Measurements from ENCODE around the gene ADGRB3. TPM values are rescaled to one million over a fixed set of nuclear protein-coding genes. Genes with fewer than 3 reads are reported as not detected.
"Not testable (repeated sequence)": the region's sequence is repeated elsewhere in the genome, so short reads cannot be mapped to it uniquely, and the experiment has no call there.

The ADGRB3 gene
- total RNA-seq, 3 donors from 2014 or later, result 1.1 to 2.3 (median 1.2) TPM

DNA sequence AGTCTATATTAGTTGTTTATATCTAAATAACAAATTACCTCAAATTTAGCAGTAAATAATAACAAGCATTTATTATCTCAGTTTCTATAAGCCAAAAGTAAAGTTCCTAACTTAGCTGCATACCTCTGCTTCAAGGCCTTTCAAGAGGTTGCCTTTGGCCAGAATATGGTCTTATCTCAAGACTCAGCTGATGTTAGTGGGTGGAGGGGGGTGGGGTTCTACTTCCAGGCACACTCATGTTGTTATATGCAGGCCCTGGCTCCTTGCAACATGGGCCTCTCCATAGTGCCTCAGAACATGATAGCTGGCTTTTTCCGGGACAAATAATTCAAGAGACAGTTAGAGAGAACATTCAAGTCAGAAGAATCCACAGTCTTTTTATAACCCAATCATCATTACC, 266.0 kb downstream of the ADGRB3 start:
- intact Hi-C loops (cut with DNase I; ENCODE audit: low total_unique reads), result no loop called here

GRCh38 chr6:68911334-68911733, 276.3 kb downstream of the ADGRB3 start:
- no peak overlapping the region for H3K27ac ChIP-seq
- H3K27me3 ChIP-seq, result no peaks in the 10 kb centered on the region
- intact Hi-C loops (cut with DNase I; ENCODE audit: low total_unique reads), result no loop called here
- H3K36me3 ChIP-seq, result no peaks in the 10 kb centered on the region
- DNase-seq (ENCODE audit: low spot score in 2 of 2), result no peak
- H3K4me3 ChIP-seq, result no peak overlapping the region
- TF ChIP-seq CTCF (IDR thresholded peaks at IDR 0.05) (no peak), POLR2A (IDR thresholded peaks at IDR 0.05) (no peak), POLR2AphosphoS5 (IDR thresholded peaks at IDR 0.05) (no peak)
- H3K9me3 ChIP-seq, result no peaks in the 10 kb centered on the region
- H3K4me1 ChIP-seq, result no peaks in the 10 kb centered on the region

More for the DNA sequence above, 266.0 kb downstream of the ADGRB3 start:
- no peak overlapping the region for H3K27ac ChIP-seq
- H3K4me3 ChIP-seq, result no peak overlapping the region
- no peaks in the 10 kb centered on the region for H3K36me3 ChIP-seq
- no peaks in the 10 kb centered on the region for H3K27me3 ChIP-seq
- DNase-seq (ENCODE audit: low spot score in 2 of 2), result no peak
- no peak for TF ChIP-seq CTCF (IDR thresholded peaks at IDR 0.05)
- TF ChIP-seq POLR2AphosphoS5 (IDR thresholded peaks at IDR 0.05), result no peak
- TF ChIP-seq POLR2A (IDR thresholded peaks at IDR 0.05), result no peak
- no peaks in the 10 kb centered on the region for H3K9me3 ChIP-seq
- no peaks in the 10 kb centered on the region for H3K4me1 ChIP-seq

GRCh38 chr6:68911811-68912210, 276.7 kb downstream of the ADGRB3 start:
- intact Hi-C loops (cut with DNase I; ENCODE audit: low total_unique reads), result no loop called here
- H3K27ac ChIP-seq, result no peak overlapping the region

DNA sequence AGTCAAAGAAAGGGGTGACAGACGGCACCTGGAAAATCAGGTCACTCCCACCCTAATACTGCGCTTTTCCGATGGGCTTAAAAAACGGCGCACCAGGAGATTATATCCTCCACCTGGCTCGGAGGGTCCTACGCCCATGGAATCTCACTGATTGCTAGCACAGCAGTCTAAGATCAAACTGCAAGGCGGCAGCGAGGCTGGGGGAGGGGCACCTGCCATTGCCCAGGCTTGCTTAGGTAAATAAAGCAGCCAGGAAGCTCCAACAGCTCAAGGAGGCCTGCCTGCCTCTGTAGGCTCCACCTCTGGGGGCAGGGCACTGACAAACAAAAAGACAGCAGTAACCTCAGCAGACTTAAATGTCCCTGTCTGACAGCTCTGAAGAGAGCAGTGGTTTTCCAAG, 277.7 kb downstream of the ADGRB3 start:
- H3K9me3 ChIP-seq; DNase-seq (ENCODE audit: low spot score in 2 of 2); intact Hi-C loops (cut with DNase I; ENCODE audit: low total_unique reads); H3K4me3 ChIP-seq; H3K36me3 ChIP-seq; H3K27me3 ChIP-seq; H3K4me1 ChIP-seq; H3K27ac ChIP-seq: not testable (repeated sequence)

More at GRCh38 chr6:68911811-68912210, 276.7 kb downstream of the ADGRB3 start:
- DNase-seq (ENCODE audit: low spot score in 2 of 2), result no peak
- H3K9me3 ChIP-seq, result no peaks in the 10 kb centered on the region
- H3K27me3 ChIP-seq, result no peaks in the 10 kb centered on the region
- no peaks in the 10 kb centered on the region for H3K4me1 ChIP-seq
- no peak for TF ChIP-seq POLR2AphosphoS5 (IDR thresholded peaks at IDR 0.05)
- TF ChIP-seq CTCF (IDR thresholded peaks at IDR 0.05), result no peak
- TF ChIP-seq POLR2A (IDR thresholded peaks at IDR 0.05), result no peak
- no peaks in the 10 kb centered on the region for H3K36me3 ChIP-seq
- H3K4me3 ChIP-seq, result no peak overlapping the region

GRCh38 chr6:68915586-68915985, 280.5 kb downstream of the ADGRB3 start:
- Histone ChIP-seq H3K4me1 (no peaks in the 10 kb centered on the region), H3K4me3 (no peak overlapping the region), H3K36me3 (no peaks in the 10 kb centered on the region), H3K27me3 (no peaks in the 10 kb centered on the region), H3K9me3 (no peaks in the 10 kb centered on the region), H3K27ac (no peak overlapping the region)
- intact Hi-C loops (cut with DNase I; ENCODE audit: low total_unique reads), result no loop called here
- no peak for DNase-seq (ENCODE audit: low spot score in 2 of 2)
- no peak for TF ChIP-seq POLR2AphosphoS5 (IDR thresholded peaks at IDR 0.05)
- TF ChIP-seq CTCF (IDR thresholded peaks at IDR 0.05), result no peak
- no peak for TF ChIP-seq POLR2A (IDR thresholded peaks at IDR 0.05)

DNA sequence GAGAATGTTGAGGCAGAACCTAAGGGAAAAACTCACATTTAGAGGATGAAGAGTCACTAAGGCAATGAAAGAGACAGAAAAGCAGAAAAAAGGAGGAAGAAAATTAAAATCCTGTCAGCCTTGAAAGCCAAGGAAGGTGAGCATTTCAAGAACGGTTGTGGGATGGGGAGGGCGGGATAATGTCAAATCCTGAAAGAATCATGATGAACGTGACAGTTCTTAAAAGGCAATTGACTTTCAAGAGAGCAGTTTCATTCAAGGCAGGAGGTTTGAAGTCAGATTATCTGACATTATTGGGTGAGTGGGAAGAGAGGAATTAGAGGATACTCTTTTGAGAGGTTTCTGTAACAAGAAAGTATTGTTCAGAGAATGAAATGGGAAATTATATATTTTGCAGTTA, 284.5 kb downstream of the ADGRB3 start:
- intact Hi-C loops (cut with DNase I; ENCODE audit: low total_unique reads), result no loop called here
- H3K36me3 ChIP-seq, result no peaks in the 10 kb centered on the region
- no peak overlapping the region for H3K4me3 ChIP-seq
- TF ChIP-seq POLR2A (IDR thresholded peaks at IDR 0.05), result no peak
- no peak for TF ChIP-seq CTCF (IDR thresholded peaks at IDR 0.05)
- no peak for TF ChIP-seq POLR2AphosphoS5 (IDR thresholded peaks at IDR 0.05)
- DNase-seq (ENCODE audit: low spot score in 2 of 2), result no peak
- no peaks in the 10 kb centered on the region for H3K27me3 ChIP-seq
- no peaks in the 10 kb centered on the region for H3K4me1 ChIP-seq
- no peaks in the 10 kb centered on the region for H3K9me3 ChIP-seq
- no peak overlapping the region for H3K27ac ChIP-seq

Measured in breast epithelium (tissue), 4 donors.